Upper lobe of right lung (tissue), 1 donor: ENCODE measurements around the gene OTOP3. TPM values are rescaled to one million over a fixed set of nuclear protein-coding genes. Genes with fewer than 3 reads are reported as not detected.

Experiments used
- ATAC-seq: fragments of 200-7000 bp; cut with Tn5 transposase; one replicate; pipeline ENCODE4 v1.9.1; 2020; ENCODE audit warnings: mild to moderate bottlenecking, moderate library complexity
- DNase-seq: peaks from one replicate; pipeline ENCODE4 v3.0.0-alpha.2; 2020
- H3K27ac ChIP-seq: fragments of 200-600 bp; one replicate; pipeline ENCODE4 v1.8.0; 2022
- H3K27me3 ChIP-seq: fragments of 200-600 bp; one replicate; pipeline ENCODE4 v1.8.0; 2022; ENCODE audit warnings: mild to moderate bottlenecking
- H3K36me3 ChIP-seq: fragments of 200-600 bp; one replicate; pipeline ENCODE4 v1.8.0; 2022
- H3K4me1 ChIP-seq: fragments of 200-600 bp; one replicate; pipeline ENCODE4 v1.8.0; 2022
- H3K4me3 ChIP-seq: fragments of 200-600 bp; one replicate; pipeline ENCODE4 v1.8.0; 2022; ENCODE audit warnings: mild to moderate bottlenecking
- H3K9me3 ChIP-seq: fragments of 200-600 bp; one replicate; pipeline ENCODE4 v1.8.0; 2022
- intact Hi-C: fragments of 100-400 bp; cut with DNase I; formaldehyde crosslinking; loops from one replicate; pipeline ENCODE4 v1.11.0; 2022
- total RNA-seq: library from RNA; stranded (reverse); fragmentation: NEBNext Ultra II Directional; extraction: Animal tissue kit (Norgen Biotek cat#: 25700); gene quantifications from one replicate; pipeline ENCODE4 v1.2.1, GENCODE V29; 2021
- TF ChIP-seq, protein P1 (sequence below): fragments of 200-600 bp; IDR thresholded peaks from one replicate; pipeline ENCODE4 v1.8.0; 2022; ENCODE audit warnings: antibody characterized with exemption
- donor health status: DM: no; HTN: yes; CAD: no; lungs with severe emphysema.

OTOP3 gene
- total RNA-seq, 1 donor from 2014 or later, result not detected

DNA sequence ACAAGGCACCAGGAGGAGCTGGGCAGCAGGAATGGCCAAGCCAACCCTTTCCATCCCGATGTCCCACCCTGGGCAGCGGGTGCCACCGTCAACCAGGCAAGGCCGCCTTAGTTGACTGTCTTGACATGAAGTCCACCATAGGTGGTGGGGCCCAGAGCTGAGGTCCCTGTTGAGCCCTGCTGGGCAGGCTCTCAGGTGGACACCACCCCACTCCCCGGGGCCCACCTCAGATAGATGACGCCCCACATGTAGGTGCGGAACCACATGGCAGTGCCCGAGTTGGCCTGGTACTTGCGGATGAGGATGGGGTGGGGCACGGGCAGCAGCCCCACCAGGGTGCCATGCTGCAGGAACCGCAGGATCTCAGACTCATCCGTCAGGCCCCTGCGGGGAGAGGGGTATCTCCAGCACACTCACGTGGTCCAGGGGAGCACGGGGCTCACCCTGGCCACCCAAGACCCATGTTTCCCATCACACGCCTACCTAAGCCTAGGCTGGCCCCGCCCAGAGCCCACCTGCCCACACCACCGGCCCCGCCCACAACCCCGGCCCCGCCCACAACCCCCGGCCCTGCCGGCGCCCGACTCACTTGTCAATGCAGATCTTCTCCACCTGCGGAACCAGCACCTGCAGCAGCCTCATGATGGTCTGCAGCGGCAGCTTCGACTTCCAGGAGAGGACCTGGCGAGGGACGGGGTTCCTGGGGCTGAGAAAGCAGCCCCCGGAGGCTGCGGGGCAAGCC lies 16.2 kb downstream of the OTOP3 start:
- no peak for ATAC-seq
- Histone ChIP-seq H3K36me3 (peaks cover 4% of the 10 kb centered on the region), H3K9me3 (no peaks in the 10 kb centered on the region), H3K27me3 (no peaks in the 10 kb centered on the region), H3K27ac (no peak overlapping the region), H3K4me3 (no peak overlapping the region), H3K4me1 (no peaks in the 10 kb centered on the region)
- no peak for DNase-seq
- TF ChIP-seq, protein P1, sequence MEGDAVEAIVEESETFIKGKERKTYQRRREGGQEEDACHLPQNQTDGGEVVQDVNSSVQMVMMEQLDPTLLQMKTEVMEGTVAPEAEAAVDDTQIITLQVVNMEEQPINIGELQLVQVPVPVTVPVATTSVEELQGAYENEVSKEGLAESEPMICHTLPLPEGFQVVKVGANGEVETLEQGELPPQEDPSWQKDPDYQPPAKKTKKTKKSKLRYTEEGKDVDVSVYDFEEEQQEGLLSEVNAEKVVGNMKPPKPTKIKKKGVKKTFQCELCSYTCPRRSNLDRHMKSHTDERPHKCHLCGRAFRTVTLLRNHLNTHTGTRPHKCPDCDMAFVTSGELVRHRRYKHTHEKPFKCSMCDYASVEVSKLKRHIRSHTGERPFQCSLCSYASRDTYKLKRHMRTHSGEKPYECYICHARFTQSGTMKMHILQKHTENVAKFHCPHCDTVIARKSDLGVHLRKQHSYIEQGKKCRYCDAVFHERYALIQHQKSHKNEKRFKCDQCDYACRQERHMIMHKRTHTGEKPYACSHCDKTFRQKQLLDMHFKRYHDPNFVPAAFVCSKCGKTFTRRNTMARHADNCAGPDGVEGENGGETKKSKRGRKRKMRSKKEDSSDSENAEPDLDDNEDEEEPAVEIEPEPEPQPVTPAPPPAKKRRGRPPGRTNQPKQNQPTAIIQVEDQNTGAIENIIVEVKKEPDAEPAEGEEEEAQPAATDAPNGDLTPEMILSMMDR, result no peak
- intact Hi-C loops, result no loop called here

DNA sequence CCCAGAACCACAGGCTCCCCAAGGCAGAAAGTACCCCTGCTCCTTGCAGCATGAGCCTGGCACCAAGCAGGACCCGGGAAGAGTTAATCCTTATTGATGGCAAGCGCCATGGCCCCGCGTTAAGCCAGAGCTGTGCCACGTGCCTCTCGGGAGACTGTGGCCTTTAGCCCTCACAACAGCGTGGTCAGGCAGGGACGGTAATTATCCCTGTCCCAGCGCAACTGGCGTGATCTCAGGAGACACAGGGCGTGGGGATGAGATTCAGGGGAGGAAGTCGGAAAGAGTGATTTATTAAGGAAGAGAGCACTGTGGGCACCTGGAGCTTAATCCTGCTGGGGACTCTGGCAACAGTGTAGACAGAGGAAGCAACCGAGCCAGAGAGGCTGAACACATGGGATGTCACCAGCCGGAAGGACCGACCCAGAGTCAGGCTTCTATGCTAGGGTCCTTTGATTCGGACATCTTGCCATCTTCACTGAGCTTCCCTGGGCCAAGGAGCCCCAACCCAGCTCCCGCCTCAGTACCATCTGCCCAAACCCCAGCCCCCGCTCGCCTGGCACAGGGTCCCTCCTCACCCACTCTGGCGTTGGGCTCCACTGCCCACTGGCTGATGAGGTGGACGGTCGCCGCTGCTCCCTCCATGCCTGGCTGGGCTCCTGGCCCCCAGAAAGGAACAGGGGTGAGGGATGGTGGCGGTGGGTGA lies 16.9 kb downstream of the OTOP3 start:
- ATAC-seq (no peak), DNase-seq (no peak)
- Histone ChIP-seq H3K27me3 (no peaks in the 10 kb centered on the region), H3K9me3 (no peaks in the 10 kb centered on the region), H3K4me3 (no peak overlapping the region), H3K36me3 (peaks cover 4% of the 10 kb centered on the region), H3K27ac (no peak overlapping the region), H3K4me1 (no peaks in the 10 kb centered on the region)
- TF ChIP-seq, protein P1, result no peak
- intact Hi-C loops, result no loop called here

DNA sequence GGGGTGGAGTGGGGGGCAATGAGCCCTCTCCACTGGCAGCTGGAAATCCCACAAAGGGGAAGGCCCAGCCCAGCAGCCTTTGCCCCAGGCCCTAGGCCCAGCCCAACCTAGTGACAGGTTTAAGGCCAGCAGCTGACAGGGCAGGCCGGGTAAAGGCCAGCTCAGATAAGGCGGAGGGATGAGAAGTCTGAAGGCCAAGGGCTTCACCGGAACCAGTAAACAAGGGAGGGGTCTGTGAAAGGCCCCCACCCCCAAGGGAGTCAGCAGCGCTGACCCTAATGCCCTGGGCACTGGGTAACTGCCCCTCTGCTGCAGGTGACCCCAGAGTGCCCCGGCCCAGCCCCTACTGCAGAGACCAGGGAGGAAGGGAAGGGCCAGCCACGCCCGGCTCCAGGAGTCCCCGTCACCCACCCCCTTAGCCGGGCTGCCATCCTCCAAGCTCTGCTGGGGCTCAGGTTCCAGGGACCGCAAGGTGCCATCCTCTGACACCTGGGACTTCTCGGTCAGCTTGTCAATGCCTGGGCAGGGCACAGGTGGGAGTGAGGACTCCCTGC lies 17.5 kb downstream of the OTOP3 start:
- Histone ChIP-seq H3K4me1 (no peaks in the 10 kb centered on the region), H3K9me3 (no peaks in the 10 kb centered on the region), H3K36me3 (peaks cover 4% of the 10 kb centered on the region), H3K27ac (no peak overlapping the region), H3K4me3 (no peak overlapping the region), H3K27me3 (no peaks in the 10 kb centered on the region)
- ATAC-seq, result no peak
- no peak for DNase-seq
- TF ChIP-seq, protein P1, result no peak
- intact Hi-C loops, result no loop called here

DNA sequence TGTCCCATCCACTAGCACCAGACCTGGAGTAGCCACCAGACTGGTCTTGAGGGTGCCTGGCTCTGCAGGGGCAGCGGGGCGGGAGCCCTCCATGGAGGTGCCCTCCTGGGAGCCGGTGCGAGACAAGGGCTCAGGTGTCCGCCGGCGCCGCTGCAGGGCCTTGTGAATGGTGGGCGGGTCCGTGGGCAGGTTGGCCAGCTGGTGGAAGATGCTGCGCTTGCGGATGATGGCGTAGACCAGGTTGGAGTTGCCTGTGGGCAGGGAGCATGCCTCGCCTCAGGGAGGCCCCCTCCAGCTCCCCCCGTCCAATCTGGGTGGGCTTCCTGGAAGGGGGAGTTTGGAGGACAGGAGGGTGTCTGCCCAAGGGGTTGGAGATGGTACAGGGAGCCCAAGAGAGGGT lies 18.4 kb downstream of the OTOP3 start:
- intact Hi-C loops, result no loop called here
- H3K36me3 ChIP-seq, result peaks cover 4% of the 10 kb centered on the region
- no peak for DNase-seq

DNA sequence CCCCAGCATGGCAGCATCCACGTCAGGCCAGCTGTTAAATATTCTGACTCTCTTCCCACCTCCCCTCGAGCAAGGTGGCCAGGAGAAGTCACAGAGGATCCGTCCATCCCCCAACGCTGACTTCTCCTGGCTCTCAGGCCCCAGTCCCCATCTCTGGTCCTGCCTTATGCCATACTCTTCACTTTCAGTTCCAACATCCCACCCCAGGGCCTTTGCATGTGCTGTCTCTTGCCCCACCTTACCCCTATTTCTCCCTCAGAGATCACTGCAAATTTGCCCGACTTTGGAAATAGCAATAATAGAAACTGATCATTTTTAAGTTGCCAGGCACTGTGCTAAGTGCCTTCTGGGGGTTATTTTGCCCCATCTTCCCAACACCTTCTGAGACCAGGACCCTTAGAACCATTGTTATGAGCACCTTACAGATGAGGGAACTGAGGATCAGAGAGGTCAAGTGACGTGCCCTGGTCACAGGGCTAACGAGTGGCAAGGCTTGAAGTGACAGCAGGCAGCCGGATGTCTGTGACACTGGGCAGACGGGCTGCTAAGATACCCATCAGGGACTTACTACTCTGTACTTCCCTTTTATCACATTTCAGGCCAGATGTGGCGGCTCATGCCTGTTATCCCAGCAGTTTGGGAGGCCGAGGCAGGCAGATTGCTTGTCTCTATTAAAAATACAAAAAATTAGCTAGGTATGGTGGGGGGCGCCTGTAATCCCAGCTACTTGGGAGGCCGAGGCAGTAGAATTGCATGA lies 19.1 kb downstream of the OTOP3 start:
- intact Hi-C loops, result no loop called here
- peaks cover 4% of the 10 kb centered on the region for H3K36me3 ChIP-seq
- TF ChIP-seq, protein P1, result no peak

More for the DNA sequence above, 18.4 kb downstream of the OTOP3 start:
- no peaks in the 10 kb centered on the region for H3K27me3 ChIP-seq
- no peak overlapping the region for H3K27ac ChIP-seq
- H3K4me1 ChIP-seq, result no peaks in the 10 kb centered on the region
- TF ChIP-seq, protein P1, result no peak
- no peaks in the 10 kb centered on the region for H3K9me3 ChIP-seq
- no peak overlapping the region for H3K4me3 ChIP-seq
- no peak for ATAC-seq

More for the DNA sequence above, 19.1 kb downstream of the OTOP3 start:
- no peaks in the 10 kb centered on the region for H3K27me3 ChIP-seq
- H3K9me3 ChIP-seq, result no peaks in the 10 kb centered on the region
- H3K4me1 ChIP-seq, result no peaks in the 10 kb centered on the region
- H3K27ac ChIP-seq, result no peak overlapping the region
- H3K4me3 ChIP-seq, result no peak overlapping the region
- no peak for ATAC-seq
- DNase-seq, result no peak
